Measurements from ENCODE around the gene NCEH1.
"Not testable (repeated sequence)": the region's sequence is repeated elsewhere in the genome, so short reads cannot be mapped to it uniquely, and the experiment has no call there.

Gene NCEH1, protein sequence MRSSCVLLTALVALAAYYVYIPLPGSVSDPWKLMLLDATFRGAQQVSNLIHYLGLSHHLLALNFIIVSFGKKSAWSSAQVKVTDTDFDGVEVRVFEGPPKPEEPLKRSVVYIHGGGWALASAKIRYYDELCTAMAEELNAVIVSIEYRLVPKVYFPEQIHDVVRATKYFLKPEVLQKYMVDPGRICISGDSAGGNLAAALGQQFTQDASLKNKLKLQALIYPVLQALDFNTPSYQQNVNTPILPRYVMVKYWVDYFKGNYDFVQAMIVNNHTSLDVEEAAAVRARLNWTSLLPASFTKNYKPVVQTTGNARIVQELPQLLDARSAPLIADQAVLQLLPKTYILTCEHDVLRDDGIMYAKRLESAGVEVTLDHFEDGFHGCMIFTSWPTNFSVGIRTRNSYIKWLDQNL

DNA sequence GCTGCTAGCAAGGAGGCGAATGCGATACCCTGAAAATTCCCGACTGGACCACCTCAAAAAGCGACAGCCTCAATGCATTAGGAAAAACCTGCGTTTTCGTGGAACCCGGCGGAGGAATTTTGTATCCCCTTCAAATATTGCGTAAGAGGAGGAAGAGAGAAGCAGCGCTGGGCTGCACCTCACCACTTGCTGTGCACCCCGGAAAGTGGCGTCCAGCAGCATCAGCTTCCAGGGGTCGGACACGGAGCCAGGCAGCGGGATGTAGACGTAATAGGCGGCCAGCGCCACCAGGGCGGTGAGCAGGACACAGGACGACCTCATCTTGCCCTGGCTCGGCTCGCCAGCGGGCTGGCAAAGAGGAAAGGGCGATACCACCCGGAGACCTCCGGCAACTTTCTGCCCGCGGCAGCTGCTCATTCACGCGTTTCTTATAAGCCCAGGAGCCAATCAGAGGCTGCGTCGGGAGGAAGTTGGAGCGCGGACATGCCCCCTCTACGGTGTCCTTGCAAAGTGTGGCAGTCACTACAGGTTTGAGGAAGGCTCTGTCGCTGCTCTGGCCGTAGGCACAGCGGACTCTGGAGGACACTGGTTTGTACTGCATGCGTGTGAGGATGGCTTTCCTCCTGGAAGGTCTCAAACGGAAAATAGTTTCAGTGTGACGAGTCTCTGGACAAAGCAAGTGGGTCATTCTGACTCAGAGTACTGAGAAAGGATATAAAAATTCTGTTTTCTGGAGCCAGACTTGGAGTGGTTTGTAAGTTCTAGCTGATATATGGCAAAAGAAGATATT is at the start of gene NCEH1:
Gene NCEH1, minus strand, starts transcription at position 404 of the 790 bp plus-strand sequence. Its CDS starts 83 bp downstream, at position 321.
- peak; percentile 27 for DNase-seq (ENCODE audit: low read depth)

DNA sequence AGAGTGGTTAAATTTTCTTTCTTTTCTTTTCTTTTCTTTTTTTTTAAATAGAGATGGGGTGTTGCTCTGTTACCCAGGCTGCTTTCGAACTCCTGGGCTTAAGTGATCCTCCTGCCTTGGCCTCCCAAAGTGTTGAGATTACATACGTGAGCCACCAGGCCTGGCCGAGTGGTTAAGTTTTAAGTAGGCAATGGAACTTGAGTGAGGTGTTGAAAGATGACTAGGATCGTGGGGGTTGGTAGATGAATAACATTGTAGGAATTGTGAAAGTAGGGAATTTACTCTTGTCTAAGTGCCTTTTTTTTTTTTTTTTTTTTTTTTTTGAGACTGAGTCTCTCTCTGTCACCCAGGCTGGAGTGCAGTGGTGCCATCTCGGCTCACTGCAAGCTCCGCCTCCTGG is 49.5 kb upstream of the NCEH1 start:
- DNase-seq (ENCODE audit: low read depth), result not testable (repeated sequence)

DNA sequence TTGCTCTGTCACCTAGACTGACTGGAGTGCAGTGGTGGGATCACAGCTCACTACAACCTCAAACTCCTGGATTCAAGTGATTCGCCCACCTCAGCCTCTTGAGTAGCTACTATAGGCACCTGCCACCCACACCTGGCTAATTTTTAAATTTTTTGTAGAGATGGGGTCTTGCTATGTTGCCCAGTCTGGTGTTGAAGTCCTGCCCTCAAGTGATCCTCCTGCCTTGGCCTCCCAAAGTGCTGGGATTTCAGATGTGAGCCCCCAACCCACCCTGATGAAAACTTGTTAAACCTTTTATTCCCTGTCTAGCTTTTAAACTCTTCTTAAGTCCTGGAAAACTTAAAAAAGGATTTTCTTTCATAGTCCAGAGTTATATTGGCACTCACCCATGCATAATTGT is 42.3 kb upstream of the NCEH1 start:
- DNase-seq (ENCODE audit: low read depth), result no peak

DNA sequence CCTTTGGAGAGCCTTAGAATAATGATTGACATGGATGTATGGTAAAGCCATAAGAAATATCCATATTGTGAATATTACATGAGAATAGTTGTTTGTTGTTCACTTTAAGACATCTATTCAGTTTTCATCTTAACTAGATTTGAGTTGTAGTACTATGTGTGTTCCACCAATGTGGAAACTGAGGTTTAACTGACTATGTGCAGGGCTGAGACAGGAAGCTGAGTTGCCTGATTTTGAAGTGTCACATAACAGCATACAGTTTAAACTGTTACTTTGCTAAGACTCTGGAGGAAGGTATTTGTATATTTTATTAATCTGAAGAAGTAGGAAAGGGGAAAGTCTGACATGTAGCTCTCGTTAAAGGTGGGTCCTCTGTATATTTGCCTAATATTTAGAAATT is 41.8 kb upstream of the NCEH1 start:
- DNase-seq (ENCODE audit: low read depth), result no peak

DNA sequence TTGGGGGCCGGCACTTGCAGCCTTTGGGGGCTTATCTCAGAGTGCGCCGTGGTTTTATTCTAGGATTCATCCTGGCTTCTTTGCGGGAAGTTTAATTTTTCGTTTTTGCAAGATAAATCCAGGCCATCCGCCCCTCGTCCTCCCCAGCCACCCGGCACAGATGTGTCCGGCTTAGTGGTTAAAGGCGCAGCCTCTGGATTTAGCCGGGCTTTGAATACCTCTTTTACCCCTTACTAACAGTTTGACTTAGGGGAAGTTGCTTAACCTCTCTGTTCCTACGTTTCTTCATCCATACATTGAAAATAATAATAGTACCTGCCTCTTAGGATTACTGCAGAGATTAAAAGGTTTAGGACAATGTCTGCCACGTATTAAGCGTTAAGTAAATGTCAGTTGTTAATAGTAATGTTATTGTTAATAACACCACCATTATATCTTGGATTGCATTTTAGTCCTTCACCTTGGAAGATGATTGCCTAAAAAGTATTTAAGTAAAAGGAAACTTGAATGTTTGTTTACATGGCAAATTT is 40.4 kb upstream of the NCEH1 start:
- no peak for DNase-seq (ENCODE audit: low read depth)

DNA sequence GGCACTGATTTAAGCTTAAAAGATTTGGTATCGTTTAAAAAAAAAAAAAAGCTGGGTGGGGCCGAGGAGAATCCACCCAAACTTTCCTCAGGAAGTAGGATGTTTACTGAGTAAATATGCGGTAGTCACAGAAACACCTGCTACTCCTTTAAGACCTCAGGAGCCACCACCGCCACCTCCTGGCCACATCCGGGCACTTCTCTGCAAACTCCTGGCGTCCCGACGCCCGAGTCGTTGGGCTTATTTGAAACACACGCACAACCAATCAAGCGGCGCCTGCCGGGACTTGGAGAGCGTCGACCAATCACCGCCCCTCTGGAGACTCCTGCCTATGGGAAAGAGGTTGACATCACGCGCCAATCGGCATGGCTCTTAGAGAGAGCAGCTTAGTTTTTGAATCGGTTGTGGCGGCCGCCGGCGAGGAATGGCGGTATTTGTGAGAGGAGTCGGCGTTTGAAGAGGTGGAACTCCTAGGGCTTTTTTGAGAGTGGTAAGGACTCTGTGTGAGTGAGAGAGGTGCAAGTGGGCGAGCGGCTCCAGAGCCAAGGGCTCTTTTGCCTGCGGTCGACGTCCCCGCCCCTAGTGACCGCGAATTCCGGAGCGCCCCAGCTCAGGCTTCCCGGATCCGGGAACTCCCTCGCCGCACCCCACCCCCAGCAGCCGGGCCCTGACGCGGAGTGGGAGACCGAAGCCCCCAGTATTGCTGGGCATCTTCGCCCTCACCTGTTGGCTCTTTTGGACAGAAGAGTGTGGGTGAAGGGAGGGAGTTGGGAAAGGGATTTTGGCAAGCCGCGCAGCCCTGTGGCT is 39.7 kb upstream of the NCEH1 start, which contains the start of gene ECT2:
Gene ECT2, plus strand, starts transcription at position 359 of the 807 bp plus-strand sequence. CDS start 3,805 bp downstream, outside the sequence.
- DNase-seq (ENCODE audit: low read depth), result peak; percentile 77

DNA sequence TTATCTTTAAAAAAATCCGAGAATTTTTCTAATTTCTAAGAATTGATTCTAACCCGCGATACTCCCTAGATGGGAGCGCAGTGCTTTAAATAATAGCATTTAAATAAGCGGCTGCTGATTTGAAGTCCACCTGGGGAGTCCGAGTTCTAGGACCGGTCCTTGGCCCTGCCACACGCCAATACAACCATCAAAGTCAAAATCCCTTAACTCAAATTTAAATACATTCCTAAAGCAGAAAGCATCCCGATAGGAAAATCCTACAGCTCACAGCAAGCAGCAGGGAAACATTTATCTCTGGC is 39.2 kb upstream of the NCEH1 start:
- DNase-seq (ENCODE audit: low read depth), result no peak

DNA sequence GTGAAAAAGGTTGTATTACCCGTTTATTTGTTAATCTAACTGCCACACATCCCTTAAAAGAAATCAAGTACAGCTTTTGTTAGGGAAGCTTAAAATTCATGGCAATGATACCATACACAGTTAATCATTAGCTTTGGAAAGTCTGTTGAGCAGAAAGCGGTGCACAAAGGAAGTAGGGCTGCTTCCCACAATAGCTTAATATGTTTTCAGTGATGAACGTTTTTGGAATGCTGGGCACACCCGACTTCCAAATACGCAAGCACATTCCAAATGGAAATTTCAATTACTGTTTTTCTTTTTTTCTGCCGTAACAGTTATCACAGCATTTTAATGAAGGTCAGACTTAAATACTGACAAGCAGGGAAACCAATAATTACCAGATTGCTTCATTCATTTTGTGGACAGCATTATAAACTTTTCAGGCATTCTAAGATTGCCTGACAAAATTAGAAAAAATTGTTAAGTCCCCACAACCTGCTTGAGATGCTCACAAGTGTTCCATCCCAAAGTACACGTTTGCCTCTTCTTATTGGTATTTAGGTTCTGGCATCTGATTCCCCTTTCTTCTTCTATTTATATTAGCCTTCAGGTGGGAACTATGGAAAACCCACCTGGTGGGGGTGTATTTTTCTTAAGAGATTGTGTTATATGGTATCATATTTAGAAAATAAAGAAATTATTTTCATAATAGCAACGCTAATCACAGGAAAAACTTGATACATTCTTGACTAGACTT is 38.5 kb upstream of the NCEH1 start:
- DNase-seq (ENCODE audit: low read depth), result no peak

DNA sequence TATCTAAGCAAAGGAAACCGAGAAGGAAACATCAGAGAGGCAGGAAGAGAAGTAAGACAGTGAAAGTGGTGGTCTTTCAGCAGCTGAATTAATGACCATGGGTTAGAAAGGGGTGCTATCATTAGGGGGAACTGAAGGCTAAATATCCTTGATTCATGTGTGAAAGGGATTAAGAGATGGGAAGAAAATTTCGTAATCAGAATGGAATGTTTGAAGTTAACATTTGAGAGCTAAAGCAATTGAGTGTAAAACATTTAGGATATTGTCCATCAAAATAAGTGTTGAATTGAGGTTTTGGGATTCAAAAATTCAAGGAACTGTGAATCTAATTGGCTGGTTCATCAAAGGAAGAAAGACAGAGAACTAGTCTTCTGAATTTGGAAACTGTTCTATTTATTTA is 35.6 kb upstream of the NCEH1 start:
- DNase-seq (ENCODE audit: low read depth), result no peak

DNA sequence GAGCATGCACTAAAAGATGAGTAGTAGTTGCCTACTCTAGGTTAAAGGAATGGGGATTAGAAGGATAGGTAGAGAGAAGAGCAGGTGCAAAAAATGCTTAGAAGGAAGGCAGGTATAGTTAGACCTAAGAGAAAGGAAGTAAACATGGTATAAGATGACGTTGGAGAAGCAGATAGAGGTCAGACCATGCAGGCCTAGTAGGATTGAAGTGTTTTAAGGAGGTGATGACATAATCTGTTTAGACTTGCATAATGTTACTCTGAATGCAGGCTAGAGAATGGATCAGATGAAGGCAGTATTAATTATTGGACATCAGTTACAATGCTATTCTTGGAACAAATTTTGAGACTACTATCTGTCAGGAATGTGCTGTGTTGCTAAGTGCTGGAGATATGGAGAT is 28.6 kb upstream of the NCEH1 start:
- no peak for DNase-seq (ENCODE audit: low read depth)

DNA sequence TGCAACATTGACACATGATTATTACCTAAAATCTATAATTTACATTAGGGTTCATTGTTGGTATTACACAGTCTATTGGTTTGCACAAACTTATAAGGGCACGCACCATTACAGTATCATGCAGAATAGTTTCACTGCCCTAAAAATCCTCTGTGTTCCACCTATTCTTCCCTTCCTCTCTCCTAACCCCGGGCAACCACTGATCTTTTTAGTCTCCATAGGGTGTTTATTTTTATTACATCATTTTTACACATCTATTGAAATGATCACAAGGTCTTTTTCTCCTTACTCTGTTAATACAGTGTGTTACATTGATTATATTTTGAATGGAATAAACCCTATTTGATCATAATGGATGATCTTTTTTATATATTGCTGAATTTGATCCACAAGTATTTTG is 24.1 kb upstream of the NCEH1 start:
- no peak for DNase-seq (ENCODE audit: low read depth)

DNA sequence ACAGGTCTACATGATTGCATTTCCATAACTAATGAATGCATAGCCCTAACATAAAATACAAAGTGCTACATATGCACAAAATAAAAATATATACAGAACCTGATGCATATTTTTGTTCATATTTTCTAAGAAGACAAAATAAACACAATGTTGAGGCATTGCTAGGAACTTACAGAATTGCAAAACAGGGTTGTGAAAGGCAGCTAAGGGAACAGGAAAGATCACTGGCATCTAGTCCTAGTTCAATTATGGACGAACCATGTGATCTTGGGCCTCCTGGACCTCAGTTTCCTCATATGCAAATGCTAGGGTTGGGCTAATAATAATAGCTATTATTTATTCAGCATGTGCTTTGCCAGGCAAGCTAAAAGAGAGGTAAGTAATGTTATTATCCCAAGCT is 15.5 kb upstream of the NCEH1 start:
- DNase-seq (ENCODE audit: low read depth), result no peak

DNA sequence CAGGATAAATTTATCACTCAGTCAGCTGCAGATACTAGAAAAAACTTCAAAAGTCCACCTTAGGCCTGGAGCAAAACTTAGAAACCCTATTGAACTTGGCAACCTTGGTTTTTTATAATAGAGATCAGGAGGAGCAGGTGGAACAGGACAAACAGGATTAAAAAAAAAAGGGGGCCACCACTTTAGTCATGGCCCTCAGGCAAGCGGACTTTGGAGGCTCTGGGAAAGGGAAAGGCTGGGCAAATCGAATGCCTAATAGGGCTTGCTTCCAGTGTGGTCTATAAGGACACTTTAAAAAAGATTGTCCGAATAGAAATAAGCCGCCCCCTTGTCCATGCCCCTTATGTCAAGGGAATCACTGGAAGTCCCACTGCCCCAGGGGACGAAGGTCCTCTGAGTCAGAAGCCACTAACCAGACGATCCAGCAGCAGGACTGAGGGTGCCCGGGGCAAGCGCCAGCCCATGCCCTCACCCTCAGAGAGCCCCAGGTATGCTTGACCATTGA is 11.7 kb upstream of the NCEH1 start:
- not testable (repeated sequence) for DNase-seq (ENCODE audit: low read depth)

DNA sequence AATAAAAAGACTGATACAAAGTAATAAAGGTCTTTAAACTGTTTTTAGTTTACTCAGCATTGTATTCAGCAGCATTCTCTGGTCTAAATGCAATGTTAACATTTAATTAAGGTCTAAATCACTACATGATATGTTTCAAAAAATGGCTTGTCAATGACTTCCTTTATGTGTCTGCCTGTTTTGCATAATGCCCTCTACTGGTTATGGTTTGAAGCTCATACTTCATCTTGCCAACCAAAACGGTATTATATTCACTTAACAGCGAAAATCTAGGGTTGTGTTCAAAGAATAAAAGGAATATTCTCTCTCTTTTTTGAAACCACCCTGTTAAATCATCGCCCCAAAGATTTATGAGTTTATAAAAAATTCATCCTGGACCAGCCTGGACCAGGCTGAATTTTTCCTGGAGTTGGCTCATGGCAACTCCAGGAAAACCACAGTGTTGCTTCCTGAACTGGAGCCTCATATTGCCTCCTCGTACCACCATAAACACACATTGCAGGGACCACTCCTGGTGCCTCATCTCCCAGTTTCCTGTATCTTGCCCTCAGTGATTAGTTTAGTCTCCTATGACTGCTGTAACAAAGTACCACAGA is 6.7 kb upstream of the NCEH1 start:
- DNase-seq (ENCODE audit: low read depth), result no peak

DNA sequence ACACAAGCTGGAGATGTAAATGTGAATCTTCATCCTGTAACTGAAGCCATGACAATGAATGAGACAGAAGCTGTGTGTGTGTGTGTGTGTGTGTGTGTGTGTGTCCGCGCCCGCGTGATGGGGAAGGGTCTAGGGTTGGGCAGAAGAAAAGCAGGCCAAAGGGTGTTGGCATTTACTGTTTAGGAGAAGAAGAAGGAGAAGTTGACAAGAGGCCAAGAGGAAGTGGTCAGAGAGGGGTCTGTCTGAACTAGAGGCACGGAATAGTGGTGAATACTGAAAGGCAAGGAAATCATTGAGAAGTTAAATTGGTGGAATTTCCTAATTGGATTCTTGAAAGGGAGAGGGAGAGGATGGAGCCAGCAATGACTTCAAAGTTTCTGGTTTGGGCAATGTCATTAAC is 5.6 kb upstream of the NCEH1 start:
- no peak for DNase-seq (ENCODE audit: low read depth)

DNA sequence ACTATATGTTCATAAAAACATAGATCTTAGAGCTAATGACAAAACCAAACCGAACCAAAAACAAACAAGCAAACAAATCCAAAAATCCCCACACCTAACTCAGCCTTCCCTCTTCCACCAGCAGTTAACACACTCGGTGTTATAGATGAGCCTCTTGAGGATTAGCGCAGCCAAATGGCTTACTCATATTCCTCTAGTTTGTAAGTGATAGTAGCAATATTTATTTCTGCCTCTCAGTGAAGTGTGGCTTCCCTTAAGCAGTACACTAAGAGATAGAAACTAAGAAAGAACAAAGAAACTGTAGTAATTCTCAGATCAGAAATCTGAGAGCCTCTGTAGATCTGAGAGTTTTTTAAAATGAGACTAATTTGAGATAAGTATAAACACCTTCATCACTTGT is 2.4 kb upstream of the NCEH1 start:
- DNase-seq (ENCODE audit: low read depth), result no peak

DNA sequence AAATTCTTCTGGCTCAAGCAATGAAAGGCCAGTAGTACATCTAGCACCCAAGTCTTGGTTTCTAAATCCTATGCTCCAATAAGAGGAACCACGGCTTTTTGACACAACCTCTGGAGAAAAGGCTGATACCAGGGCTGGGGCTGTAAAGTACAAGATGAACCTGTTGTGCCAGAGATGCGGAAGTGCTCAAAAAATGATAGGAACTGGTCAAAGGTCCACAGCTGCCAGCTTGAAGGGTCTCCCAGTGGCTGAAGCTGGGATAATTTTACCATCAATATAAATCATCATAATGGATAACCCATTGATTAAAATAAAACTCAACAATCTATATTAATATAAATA is 558 bp upstream of the NCEH1 start:
- DNase-seq (ENCODE audit: low read depth), result no peak

DNA sequence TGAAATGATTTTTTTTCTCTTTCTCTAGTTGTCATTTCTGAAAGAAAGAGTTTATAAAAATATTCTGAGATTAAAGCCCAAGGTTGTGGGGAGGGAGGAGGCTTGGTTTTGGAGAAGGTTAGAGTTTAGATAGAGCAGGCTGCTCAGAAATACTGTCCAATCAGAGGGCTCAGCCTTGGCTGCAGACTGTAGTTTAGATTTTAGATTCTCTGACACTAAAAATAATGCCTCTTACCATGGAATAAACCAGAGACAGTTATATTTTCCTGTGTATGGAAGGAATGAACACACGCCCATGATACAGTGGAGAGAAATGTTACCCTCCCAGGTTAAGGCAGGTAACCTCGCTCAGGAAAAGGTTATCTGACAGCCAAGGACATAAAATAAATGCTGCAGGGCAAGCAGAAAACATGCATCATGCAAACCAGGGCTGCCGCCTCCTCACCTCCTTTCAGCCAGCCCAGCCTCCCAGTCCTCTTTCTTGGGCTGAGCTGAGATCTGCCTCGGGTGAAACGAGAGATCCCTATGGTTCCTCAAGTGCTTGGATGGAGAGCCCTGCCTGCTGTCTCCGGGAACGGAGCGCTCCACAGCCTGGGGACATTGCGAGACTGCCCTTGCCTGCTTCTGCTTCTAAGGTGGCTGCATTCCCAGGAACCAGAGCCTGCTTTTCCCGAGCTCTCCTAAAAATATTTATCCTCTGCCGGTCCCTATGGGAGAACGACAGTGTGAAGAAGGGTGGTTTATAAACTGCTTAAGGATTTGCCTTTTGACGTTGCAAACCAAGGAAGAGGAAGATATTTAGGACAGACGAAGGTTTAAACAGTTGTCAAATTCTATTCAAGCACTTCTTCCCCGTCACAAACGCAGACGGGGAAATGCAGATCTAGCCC is 848 bp downstream of the NCEH1 start:
- no peak for DNase-seq (ENCODE audit: low read depth)

DNA sequence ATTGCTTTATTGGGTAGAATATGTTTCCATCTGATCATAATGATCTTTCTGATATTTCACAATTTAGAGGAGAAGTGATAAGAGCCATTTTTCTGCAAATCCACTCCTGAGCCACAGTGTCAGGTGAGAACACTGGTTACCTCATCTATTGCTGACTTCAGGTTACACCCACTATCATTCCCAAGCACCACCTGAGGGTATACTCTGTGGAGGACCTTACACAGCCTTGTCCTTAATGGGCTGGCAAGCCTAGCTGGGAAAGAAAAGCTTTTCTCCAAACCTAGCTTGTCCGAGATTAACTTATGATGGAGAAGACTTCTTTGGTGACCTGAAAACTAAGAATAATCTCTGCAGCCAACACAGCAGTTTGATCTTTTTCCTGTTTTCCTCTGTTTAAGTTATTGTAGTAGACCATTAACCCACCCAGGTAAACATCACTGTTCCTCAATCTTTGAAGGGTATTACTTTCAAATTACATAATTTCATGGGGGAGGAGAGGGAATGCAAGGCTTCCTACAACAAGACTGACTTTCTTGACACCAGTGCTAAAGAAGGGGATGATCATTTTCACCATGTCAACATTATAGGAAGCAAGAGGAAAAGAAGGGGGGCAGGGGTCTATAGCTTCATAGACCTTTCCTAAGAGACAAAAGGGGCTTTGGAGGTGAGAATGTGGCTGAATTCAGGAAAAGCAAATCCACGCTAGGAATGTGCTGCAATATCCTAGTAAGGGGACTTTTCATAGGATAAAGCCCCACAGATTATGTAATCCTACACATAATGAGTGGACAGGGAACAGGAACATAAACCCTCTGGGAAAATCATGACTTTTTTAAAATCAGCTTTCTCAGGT is 1.7 kb downstream of the NCEH1 start:
- no peak for DNase-seq (ENCODE audit: low read depth)
